Right lobe of liver (tissue), 6 donors: ENCODE results near the gene IL36G. TPM values are rescaled to one million over a fixed set of nuclear protein-coding genes. Genes with fewer than 3 reads are reported as not detected.
A peak's percentile ranks its signal among the peaks of the same experiment; 100 is the strongest.

Source experiments
- ATAC-seq, 4 donors: fragments of 200-7000 bp; cut with Tn5 transposase; one replicate each; pipeline ENCODE4 v1.9.1; 2020; ENCODE audit warnings: mild to moderate bottlenecking in 4 of 4, moderate library complexity in 4 of 4
- DNase-seq, 3 donors: peaks; one replicate each; pipeline ENCODE4 v3.0.0-alpha.2; 2020
- H3K27ac ChIP-seq, 3 donors: fragments of 200-600 bp; one replicate each; pipeline ENCODE4 v1.8.0; 2022
- H3K27me3 ChIP-seq, 2 donors: fragments of 200-600 bp; one replicate each; pipeline ENCODE4 v1.8.0; 2022
- H3K36me3 ChIP-seq, 4 donors: fragments of 200-600 bp; sonication (generic) in 1 of 4; one replicate each; pipeline versions ENCODE4 v1.5.1 to v1.8.0; 2017 to 2022; ENCODE audit warnings: control low read depth in 1 of 4
- H3K4me1 ChIP-seq, 4 donors: fragments of 200-600 bp; sonication (generic) in 1 of 4; one replicate each; pipeline versions ENCODE4 v1.5.1 to v1.8.0; 2017 to 2022; ENCODE audit warnings: control low read depth in 1 of 4
- H3K4me3 ChIP-seq, 3 donors: fragments of 200-600 bp; one replicate each; pipeline ENCODE4 v1.8.0; 2022
- H3K9me3 ChIP-seq, 4 donors: fragments of 200-600 bp; sonication (generic) in 1 of 4; one replicate each; pipeline versions ENCODE4 v1.5.1 to v1.8.0; 2017 to 2022; ENCODE audit warnings: control low read depth in 1 of 4
- CTCF ChIP-seq, 4 donors: fragments of 200-600 bp in 3 of 4; fragments of 450-650 bp in 1 of 4; IDR thresholded peaks; one replicate each; pipeline versions ENCODE4 v1.5.1 to v1.8.0; 2016 to 2022; ENCODE audit warnings: antibody characterized with exemption in 4 of 4, mild to moderate bottlenecking in 2 of 4
- POLR2A ChIP-seq: fragments of 450-650 bp; IDR thresholded peaks from one replicate; pipeline ENCODE4 v1.6.1; 2017; ENCODE audit warnings: antibody characterized with exemption, mild to moderate bottlenecking
- WGBS: methylation state at CpG from one replicate; pipeline ENCODE4 v1.1.6; 2018; ENCODE audit warnings: low coverage, low lambda C conversion rate; ENCODE audit not compliant: insufficient coverage; ENCODE audit errors: missing lambda C conversion rate; 5-methylcytosine and 5-hydroxymethylcytosine counted together
- intact Hi-C, 2 donors: fragments of 100-400 bp; cut with DNase I; formaldehyde crosslinking; loops; one replicate each; pipeline versions ENCODE4 v1.11.2 to v1.14.1; 2022
- total RNA-seq, 6 experiments: library from RNA; depleted of rRNA in 2 of 6; stranded (reverse); fragments of >200 nt in 2 of 6; fragmentation: NEBNext Ultra II Directional in 3 of 6; extraction: Animal tissue kit (Norgen Biotek cat#: 25700) in 3 of 6; gene quantifications; one replicate each; pipeline versions ENCODE4 v1.1.0 to v1.2.4, GENCODE V29; 2016 to 2023
- donor health status: DM: no; HTN: yes; CAD: no.
- donor health status: DM: no; HTN: no; CAD: no.
- donor health status: DM: no; HTN: no; CAD: no.
- donor health status: DM: no; HTN: yes; CAD: no.
- donor health status: DM: no; HTN: yes; CAD: no.

Gene IL36G
- total RNA-seq, 6 experiments from 2014 or later = not detected

- no peak overlapping the region for H3K27ac ChIP-seq
- no peaks in the 10 kb centered on the region for H3K4me1 ChIP-seq
- no peak overlapping the region for H3K4me3 ChIP-seq
- intact Hi-C loops = no loop called here
- 62% methylated on average over 1 of the region's 1 CpG for WGBS
- H3K9me3 ChIP-seq = no peaks in the 10 kb centered on the region
- no peaks in the 10 kb centered on the region for H3K27me3 ChIP-seq
- peaks cover 0 to 3% (median 0%) of the 10 kb centered on the region in 4 donors for H3K36me3 ChIP-seq
- no peak for ATAC-seq
- TF ChIP-seq POLR2A = no peak
- TF ChIP-seq CTCF (IDR thresholded peaks at IDR 0.05) = no peak
- no peak for DNase-seq
These were observed 37.2 kb downstream of the IL36G start for GRCh38 chr2:113015042-113015441.

GRCh38 chr2:113015655-113016054 lies 37.8 kb downstream of the IL36G start:
- intact Hi-C loops = no loop called here
- Histone ChIP-seq H3K4me1 (no peaks in the 10 kb centered on the region), H3K36me3 (peaks cover 0 to 3% (median 0%) of the 10 kb centered on the region in 4 donors), H3K9me3 (no peaks in the 10 kb centered on the region), H3K27ac (no peak overlapping the region), H3K4me3 (no peak overlapping the region), H3K27me3 (no peaks in the 10 kb centered on the region)
- WGBS = no CpG with 5 or more reads among the region's 2 CpGs
- peak in 2 of 4 donors; percentile 12 to 20 for ATAC-seq
- DNase-seq = no peak
- TF ChIP-seq CTCF (IDR thresholded peaks at IDR 0.05) = no peak

- 74% methylated on average over 3 of the region's 3 CpGs for WGBS
- ATAC-seq = no peak
- no peak for TF ChIP-seq POLR2A
- TF ChIP-seq CTCF (IDR thresholded peaks at IDR 0.05) = no peak
These were observed 40.7 kb downstream of the IL36G start for GRCh38 chr2:113018509-113018908.

GRCh38 chr2:113021312-113021711 lies 43.5 kb downstream of the IL36G start:
- H3K4me1 ChIP-seq = no peaks in the 10 kb centered on the region
- intact Hi-C loops = no loop called here
- no peaks in the 10 kb centered on the region for H3K27me3 ChIP-seq
- H3K4me3 ChIP-seq = no peak overlapping the region
- H3K9me3 ChIP-seq = no peaks in the 10 kb centered on the region
- no peaks in the 10 kb centered on the region for H3K36me3 ChIP-seq
- no peak for DNase-seq
- no peak overlapping the region for H3K27ac ChIP-seq
- no peak for ATAC-seq
- 33% methylated on average over 4 of the region's 4 CpGs for WGBS
- TF ChIP-seq POLR2A = no peak
- no peak for TF ChIP-seq CTCF (IDR thresholded peaks at IDR 0.05)

More at GRCh38 chr2:113018509-113018908, 40.7 kb downstream of the IL36G start:
- no peaks in the 10 kb centered on the region for H3K4me1 ChIP-seq
- no peak overlapping the region for H3K27ac ChIP-seq
- no peaks in the 10 kb centered on the region for H3K27me3 ChIP-seq
- no peak for DNase-seq
- intact Hi-C loops = no loop called here
- no peaks in the 10 kb centered on the region for H3K9me3 ChIP-seq
- no peak overlapping the region for H3K4me3 ChIP-seq
- no peaks in the 10 kb centered on the region for H3K36me3 ChIP-seq

GRCh38 chr2:113024764-113025163 lies 47.0 kb downstream of the IL36G start:
- H3K36me3 ChIP-seq = no peaks in the 10 kb centered on the region
- no peaks in the 10 kb centered on the region for H3K27me3 ChIP-seq
- H3K4me3 ChIP-seq = no peak overlapping the region
- 95% methylated on average over 2 of the region's 2 CpGs for WGBS
- no peaks in the 10 kb centered on the region for H3K9me3 ChIP-seq
- DNase-seq (no peak), ATAC-seq (no peak)
- TF ChIP-seq POLR2A = no peak
- no peak for TF ChIP-seq CTCF (IDR thresholded peaks at IDR 0.05)
- no peaks in the 10 kb centered on the region for H3K4me1 ChIP-seq
- no peak overlapping the region for H3K27ac ChIP-seq
- intact Hi-C loops = no loop called here
